SHP77 treated with DMSO at 0.1 percent for 48 hours (cell line): Measurements from ENCODE around the gene PCYOX1L.

Experiments used
- DNase-seq: peaks from one replicate; lab custom pipeline; 2025; lab: John Stamatoyannopoulos, UW

The PCYOX1L gene

DNA sequence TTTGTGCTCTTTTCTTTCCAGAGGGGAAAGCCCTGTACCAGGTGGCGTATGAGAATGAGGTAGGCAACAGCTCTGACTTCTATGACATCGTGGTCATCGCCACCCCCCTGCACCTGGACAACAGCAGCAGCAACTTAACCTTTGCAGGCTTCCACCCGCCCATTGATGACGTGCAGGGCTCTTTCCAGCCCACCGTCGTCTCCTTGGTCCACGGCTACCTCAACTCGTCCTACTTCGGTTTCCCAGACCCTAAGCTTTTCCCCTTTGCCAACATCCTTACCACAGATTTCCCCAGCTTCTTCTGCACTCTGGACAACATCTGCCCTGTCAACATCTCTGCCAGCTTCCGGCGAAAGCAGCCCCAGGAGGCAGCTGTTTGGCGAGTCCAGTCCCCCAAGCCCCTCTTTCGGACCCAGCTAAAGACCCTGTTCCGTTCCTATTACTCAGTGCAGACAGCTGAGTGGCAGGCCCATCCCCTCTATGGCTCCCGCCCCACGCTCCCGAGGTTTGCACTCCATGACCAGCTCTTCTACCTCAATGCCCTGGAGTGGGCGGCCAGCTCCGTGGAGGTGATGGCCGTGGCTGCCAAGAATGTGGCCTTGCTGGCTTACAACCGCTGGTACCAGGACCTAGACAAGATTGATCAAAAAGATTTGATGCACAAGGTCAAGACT is 10.3 kb downstream of the PCYOX1L start:
- no peak for DNase-seq

DNA sequence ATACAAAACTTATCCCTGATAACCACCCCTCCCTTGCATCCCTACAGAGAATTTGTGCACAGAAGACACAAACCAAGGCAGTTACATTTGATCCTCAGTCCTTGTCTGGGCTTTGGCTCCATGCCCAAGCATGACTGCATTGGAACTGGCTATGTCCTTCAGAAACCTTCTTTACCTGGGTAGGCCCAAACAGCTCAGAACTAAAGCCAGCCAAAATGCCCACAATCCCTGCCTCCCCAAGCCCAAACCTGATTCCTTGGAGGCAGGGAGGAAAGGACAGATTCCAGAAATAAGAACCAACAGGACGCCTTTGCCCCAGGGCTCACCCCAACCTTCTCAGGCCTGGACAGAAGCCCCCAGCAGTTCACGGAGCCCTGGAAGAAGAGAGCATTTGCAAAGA is 13.0 kb downstream of the PCYOX1L start:
- no peak for DNase-seq

DNA sequence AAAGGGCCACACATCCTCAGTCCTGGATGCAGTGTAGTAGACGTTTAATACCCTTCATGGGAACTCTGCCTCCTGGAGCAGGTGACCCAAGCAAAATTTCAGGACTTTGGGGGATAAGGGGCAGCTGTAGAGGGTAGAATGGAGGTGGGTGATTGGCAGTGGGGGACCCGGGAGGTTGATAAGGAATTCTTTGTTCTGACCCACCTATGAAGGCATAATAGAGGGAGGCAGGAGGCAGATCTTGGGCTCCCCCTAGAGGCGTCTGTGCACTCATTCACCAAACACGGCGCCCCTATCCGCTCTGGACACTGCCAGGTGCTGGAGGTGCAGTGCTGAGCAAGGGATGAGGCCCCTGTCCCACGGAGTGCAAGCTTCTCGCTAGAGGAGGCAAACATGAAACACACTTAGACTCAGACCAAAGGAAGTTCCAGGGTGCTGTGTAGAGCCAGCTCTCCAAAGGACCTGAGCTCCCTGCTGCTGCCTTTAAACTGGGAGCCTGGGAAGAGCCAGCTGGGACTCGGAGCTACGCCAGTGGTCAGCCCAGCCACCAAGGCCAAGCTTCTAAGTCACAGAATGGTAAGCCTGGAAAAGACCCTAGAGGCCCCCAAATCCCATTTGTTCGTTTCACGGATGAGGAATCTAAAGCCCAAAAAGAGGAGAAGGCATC is 13.6 kb downstream of the PCYOX1L start:
- peak; percentile 25 for DNase-seq

DNA sequence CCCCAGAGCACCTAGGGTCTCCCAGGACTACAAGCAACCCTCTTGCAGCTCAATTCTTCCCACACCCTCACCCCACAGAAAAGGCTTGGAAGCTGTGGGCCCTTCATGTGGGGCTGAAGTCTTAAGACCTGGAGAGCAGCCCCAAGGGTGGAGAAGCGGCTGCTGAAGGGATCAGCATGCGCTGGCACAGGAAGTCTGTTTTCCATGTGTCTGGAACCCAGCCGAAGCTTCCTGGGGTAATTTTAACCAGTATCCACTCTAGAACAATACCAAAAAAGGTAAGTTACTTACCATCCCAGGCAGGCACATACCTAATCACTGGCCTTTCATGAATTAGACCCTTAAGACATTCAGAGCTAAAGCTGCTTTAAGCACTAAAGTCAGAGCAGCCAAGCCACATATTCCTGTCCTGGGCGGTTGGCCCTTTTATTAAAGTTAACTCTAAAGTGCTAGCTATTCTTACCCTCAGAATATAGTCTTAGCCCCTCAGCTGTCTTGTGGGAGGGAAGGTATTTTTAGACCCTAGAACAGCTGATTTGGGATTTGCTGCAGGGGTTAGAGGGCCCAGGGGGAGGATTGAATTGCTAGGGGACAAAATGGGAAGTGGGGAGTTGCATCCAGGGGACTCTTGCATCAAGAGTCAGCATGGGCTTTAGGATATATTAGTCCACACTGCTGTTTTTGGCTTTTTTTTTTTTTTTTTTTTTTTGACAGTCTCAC is 14.4 kb downstream of the PCYOX1L start:
- DNase-seq = no peak

DNA sequence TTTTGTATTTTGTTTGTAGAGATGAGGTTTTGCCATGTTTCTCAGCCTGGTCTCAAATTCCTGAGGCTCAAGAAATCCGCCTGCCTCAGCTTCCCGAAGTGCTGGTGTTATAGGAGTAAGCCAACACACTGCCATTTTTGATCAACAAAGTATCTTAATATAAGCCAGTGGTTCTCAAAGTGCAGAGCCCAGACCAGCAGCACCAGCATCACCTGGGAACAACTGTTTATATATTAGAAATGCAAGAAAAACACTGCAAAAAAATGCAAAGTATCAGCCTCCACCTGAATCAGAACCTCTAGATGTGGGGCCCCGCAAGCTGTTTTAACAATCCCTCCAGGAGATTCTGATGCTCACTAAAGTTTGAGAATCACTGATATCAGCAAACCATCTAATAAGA is 15.1 kb downstream of the PCYOX1L start:
- no peak for DNase-seq

DNA sequence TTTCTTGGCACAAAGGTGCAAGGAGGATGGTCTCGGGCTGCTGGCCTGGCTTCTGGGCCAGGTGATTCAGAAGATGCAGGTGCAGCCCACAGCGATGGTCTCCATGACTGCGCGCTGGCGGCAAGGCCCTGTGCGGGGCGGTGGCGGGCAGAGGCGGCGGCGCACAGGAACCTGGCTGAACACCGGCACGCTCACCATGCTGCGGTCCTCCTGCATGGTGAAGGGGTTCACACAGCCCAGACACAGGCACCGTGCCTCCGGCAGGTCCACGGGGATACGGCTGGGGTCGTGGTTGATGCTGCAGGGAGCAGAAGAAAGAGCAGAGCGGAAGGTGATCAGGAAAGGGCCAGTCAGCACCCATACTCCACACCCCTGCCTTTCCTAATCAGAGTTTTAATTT is 16.5 kb downstream of the PCYOX1L start:
- no peak for DNase-seq

DNA sequence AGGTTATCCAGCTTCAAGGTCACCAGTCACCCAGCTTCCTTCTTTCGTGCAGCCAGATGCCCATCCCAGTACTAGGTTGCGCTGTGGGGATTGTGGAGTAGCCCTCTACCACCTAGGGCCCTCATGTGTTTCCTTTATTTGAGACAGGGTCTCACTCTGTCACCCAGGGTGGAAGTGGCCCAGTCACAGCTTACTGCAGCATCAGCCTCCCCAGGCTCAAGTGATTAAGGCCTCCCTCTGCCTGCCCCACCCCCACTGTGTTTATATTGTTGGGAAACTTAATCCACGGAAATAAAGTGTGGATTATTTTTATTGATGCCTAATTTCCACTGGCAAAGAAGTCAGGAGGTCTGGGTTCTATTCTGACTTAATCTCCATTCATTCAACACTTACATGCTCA is 17.0 kb downstream of the PCYOX1L start:
- no peak for DNase-seq

DNA sequence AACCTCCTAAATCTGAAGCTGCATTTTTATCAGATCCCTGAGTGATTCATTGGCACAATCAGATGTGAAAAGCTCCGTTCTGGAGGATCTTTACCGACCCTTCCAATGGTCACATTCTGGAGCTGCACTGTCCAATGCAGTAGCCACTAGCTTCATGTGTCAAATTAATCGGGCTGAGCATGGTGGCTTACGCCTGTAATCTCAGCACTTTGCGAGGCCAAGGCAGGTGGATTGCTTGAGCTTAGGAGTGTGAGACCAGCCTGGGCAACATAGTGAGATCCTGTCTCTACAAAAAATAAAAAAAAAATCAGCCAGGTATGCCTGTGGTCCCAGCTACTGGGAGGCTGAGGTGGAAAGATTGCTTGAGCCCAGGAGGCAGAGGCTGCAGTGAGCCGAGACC is 17.6 kb downstream of the PCYOX1L start:
- DNase-seq = no peak

DNA sequence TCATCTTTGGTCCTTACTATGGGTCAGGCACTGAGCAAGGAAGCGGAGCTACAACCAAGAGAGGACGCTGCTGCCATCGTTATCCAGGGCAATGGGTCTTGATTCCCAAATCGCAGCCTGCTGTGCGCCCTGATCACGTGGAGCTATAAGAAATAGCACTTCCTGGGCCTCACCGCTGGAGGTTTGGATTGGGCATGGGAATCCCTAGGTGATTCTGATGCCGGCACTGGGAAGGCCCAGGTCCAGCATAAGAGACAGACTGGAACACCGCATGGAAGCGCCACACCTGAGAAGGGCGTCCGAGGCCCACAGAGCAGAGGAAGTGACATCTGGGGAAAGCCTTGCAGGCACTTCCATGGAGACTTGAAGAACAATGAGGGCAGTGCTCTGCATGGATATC is 18.3 kb downstream of the PCYOX1L start:
- DNase-seq = no peak

DNA sequence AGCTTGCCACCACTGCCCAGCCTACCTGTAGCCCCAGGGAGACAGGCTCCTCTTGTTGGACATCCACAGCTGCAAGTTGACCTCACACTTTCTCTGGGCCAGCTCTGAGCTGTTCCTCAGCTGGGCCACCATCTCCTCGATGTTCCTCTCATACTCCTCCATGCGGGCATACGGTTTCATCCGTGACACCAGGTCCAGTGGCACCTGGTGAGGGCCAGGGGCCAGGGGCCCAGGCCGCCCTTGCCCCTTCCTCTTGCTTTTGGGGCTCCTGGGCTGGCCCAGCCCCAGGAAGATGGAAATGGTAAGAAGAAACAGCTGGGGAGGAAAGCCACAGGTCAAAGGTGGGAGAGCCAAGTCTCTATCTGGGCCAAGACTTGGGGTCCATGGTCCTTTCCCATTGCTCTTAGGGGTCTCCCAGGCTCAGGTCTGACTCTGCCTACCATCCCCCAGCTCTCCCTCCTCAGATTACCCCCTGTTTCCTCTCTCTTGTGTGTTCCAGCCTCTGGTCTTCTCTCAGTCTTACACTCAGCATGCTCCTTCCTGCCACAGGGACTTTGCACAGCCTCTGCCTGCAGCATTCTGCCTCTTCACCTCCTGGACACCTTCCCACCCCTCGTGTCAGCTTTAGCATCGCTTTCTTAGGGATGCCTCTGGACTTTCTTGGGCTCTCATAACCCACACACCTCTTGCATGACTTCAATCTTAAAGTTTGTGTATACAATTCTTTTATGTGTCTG is 19.0 kb downstream of the PCYOX1L start:
- no peak for DNase-seq

DNA sequence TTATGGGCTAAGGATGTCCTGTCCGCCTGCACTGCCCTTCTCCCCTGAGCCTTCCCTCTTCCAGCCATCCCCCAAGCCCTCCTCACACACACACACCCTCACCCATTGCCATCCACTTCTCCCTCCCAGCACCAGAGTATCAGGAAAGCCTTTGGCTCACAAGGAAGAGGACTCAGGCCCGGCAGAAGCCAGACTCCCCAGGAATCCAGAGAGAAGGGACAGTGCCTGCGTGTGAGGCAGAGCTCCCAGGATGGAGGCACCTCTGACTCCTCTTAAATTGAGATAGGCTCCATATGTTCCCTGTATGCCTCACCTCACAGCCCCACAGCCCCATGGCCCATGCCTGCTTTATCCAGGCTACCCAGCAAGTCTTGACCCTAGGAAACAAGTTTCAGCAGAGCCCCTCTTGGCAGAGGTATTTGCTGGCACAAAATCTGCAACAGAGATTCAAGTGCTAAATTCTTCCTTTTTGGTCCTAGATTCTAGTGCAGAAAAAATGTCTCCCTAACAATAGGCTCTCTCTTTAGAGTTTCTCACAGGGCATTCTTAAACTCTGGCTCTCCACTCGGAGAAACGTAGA is 20.5 kb downstream of the PCYOX1L start:
- DNase-seq = no peak

DNA sequence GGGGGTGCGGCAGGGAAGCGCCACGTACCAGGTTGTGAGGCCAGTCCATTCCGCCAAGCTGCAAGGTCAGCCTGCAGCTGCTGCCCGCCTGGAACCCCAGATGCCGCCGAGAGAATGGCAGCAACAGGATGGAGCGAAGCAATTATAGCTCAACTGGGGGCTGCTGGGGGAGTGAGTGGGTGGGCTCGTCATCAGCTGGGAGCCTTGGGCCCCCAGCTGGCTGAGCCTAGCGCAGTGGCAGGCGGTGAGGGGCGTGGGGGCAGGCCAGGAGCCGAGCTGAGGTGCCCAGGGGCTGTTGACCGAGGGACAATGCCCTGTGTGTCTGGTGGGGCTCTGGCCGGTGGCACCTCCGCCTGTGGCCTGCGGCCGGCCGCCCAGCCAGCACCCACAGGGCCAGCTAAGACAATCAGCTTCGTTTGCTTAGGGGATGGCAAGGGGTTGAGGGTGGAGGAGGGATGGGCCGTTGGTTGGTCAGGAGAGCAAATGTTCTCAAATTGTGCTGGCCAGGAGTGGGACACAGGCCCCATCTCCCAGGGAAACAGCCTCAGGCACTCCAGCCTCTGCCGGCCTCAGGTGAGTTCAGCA is 21.4 kb downstream of the PCYOX1L start, which contains the start of gene IL17B:
Gene IL17B, minus strand, starts transcription at position 116 of the 585 bp plus-strand sequence. Its CDS starts 67 bp downstream, at position 49.
- DNase-seq = no peak

DNA sequence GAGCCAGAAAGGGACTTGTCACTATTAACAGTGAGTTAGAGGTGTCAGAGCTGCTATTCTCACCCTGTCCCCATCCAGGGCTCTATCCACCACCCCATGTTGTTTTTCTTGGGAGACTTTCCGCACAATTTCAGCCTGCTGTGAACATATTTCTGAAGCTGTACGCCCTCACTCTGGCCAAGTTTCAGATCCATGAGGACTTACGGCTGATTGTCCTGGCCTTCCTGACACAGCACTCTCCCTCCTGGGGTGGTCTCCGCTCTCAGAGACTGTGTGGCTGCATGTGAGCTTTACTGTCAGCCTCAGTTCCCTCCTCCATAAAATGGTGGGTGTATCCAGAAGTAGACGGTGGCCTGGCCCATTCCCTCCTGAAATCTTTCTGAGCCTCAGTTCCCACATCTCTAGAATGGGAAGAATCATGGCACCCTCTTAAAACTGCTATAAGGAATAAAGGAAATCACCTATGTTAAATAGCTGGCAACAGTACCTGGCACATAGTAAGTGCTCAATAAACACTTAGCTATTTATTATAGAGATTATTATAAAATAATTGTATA is 22.1 kb downstream of the PCYOX1L start:
- no peak for DNase-seq

DNA sequence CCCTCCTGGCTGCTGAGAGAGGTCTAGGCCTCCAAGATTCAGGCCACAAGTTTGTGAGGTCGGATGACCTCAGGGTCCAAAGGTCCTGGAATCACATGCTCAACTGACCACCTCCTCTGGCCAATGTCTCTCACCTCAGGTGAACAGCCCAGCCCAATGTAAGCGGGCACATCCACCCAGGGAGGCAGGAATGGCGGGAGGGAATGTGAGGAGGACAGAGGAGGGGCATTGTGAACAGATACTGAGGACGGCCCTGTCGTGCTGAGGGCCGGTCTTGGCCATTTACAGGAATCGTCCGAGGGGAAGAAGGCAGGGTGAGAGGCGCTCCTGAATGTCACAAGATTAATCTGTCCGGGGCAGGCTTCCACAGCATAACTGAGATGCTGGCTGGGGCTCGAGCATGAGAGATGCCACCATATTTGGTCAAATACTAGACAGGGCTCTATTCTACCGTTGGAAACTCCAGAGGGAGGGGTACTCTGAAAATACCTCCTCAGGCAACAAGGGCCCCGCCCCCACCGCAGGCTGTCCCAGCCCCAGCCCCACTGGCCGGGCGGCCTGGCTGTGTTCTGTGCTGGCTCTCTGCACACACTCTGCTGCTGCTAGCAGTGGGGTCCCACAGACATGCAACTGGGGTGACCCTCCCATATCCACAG is 22.7 kb downstream of the PCYOX1L start:
- DNase-seq = no peak

DNA sequence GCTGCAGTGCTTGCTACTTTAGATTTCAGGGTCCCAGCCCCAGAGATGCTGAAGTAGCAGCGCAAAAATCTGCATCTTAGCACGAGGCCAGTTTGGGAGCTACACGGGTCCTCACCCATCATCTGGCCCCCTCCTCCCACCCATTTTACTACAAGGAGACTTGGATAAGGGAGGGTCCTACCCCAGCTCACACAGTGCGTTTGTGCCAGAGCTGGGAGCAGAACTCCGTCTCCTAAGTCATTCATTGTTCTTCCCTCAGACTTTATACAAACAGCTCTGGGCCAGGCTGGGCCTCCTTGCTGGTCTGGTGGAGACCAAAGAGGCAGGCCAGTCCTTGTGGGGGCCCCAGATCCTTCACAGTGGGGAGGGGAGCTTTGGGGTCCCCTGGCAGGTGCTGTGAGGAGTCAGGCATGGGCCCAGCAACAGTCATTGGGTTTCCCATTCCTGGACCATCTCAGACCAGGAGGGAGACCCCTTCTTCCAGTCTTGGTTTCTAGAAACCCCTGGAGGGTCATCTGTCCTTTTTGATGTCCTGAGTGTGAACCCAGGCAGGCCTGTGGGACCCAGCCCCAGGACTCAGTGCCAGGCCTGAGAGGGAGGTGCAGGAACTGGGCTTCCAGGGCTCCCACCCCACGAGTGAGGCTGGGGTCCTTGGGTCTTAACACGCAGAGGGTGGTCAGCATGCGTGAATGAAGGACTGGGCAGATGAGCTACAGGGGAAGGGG is 23.6 kb downstream of the PCYOX1L start:
- no peak for DNase-seq

DNA sequence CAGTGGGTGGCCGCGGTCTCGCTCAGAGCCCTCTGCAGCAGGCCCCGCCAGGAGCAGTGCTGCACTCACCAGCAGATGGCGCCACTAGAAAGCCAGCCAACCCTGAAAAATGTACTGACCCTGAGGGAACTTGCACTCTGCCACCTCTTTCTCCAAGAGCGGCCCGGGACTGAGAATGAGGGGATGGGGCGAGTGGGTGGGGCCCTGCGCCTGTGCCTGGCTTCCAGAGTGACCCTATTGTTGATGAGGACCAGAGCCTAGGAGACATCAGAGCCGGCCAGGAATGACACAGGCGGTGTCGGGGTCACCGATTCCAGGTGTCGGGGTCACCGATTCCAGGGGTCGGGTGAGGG is 24.1 kb downstream of the PCYOX1L start:
- peak; percentile 25 for DNase-seq

DNA sequence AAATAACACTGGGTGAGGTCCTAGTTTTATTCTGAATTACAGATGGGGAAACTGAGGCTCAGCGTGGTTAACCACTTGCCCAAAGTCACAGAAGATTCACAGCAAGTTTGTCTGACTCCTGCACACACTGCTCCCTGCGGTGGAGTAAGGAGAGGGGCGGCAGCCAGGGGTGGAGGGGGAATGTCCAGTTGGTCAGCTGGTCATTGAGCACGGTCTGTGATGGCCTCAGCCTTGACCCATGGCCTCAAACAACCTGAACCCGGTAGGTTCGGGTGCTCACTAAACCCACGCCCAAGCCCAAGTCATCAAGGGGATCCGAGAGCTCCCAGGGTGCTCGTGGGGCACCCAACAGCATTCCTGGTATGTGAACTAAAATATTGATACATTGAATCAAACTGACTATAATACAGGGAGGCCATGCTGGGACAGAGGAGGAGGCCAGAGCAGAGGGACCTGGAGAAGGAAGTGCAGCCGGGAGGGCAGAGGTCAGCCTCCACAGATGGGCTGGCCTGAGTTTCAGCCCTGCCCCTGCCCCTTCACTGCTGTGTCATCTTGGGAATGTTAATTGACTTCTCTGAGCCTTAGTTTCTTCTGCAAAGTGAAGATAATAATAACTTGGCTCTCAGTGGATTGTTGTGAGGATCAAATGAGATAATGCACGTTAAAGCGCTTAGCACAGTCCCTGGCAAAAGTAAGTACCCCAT is 24.8 kb downstream of the PCYOX1L start:
- DNase-seq = no peak

DNA sequence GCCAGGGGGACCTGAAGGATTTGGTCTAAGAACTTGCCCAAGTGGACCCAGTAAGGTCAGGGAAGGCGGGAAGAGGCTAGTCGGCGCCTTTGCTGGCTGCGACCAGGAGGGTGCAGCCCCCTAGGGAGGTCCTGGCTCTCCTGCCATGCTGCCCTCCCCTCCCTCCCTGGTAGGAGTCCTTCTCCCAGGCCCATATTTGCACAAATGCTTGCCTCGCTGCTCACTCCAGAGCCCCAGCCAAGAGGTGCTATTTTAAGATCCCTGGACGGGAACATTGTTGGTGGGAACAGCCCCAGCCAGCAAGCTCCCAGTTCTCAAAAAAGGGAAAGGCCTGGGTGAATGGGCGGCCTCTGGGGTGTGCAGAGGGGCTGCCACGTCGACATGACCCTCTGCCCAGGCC is 25.6 kb downstream of the PCYOX1L start:
- no peak for DNase-seq

DNA sequence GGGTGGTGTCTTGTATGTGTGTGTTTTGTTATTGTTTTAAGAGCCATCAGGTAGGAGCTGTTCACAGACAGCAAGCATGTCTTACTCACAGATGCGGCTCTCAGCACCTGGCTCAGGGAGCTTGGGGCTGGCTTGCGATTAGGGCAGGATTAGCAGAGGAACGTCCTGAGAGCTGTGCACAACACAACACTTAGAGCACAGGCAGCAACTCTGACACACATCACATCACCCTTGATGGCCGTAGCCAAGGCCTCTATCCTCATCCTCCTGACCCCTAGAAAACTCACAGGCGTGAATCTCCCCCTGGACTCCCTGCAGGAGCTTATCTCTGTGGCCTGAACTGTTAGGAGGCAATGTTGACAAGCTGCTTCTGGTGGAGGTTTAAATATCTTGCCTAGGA is 28.3 kb downstream of the PCYOX1L start:
- DNase-seq = no peak
